Fibroblast of lung (primary cell): Measurements from ENCODE around the gene ARFGAP1. TPM values are rescaled to one million over a fixed set of nuclear protein-coding genes. Genes with fewer than 3 reads are reported as not detected.

Experiments
- DNase-seq, 2 donors: peaks; one replicate each; pipeline versions ENCODE4 v3.0.0 to v3.0.0-alpha.2; 2010; ENCODE audit warnings: low read depth in 2 of 2
- H2AFZ ChIP-seq: 2 replicates; pipeline ENCODE4 v1.5.1; 2012; ENCODE audit warnings: low read length, control low read depth, inconsistent platforms
- H3K27ac ChIP-seq: 2 replicates; pipeline ENCODE4 v1.5.1; 2011; ENCODE audit warnings: low read length, control low read depth; ENCODE audit not compliant: insufficient read depth
- H3K27me3 ChIP-seq: 2 replicates; pipeline ENCODE4 v1.5.1; 2011; ENCODE audit warnings: mild to moderate bottlenecking, low read length; ENCODE audit not compliant: control insufficient read depth, insufficient read depth
- H3K36me3 ChIP-seq: 2 replicates; pipeline ENCODE4 v1.5.1; 2011; ENCODE audit warnings: low read length; ENCODE audit not compliant: control insufficient read depth, insufficient read depth
- H3K4me1 ChIP-seq: 2 replicates; pipeline ENCODE4 v1.5.1; 2011; ENCODE audit warnings: low read length; ENCODE audit not compliant: control insufficient read depth, insufficient read depth; ENCODE audit errors: extremely low read depth
- H3K4me2 ChIP-seq: 2 replicates; pipeline ENCODE4 v1.5.1; 2011; ENCODE audit warnings: low read length, control low read depth; ENCODE audit not compliant: insufficient read depth; ENCODE audit errors: extremely low read depth
- H3K4me3 ChIP-seq, 4 experiments: fragments of 200-600 bp in 1 of 4; sonication (generic) in 1 of 4; replicated peaks in 1 of 4; 2 replicates each; pipeline ENCODE4 v1.5.1; 2011 to 2016; ENCODE audit warnings: low read length in 4 of 4, low read depth in 3 of 4, mild to moderate bottlenecking in 3 of 4, control low read depth in 2 of 4, inconsistent platforms in 1 of 4, mixed read lengths in 1 of 4; ENCODE audit not compliant: insufficient read depth in 1 of 4; ENCODE audit errors: control extremely low read depth in 1 of 4
- H3K79me2 ChIP-seq: 2 replicates; pipeline ENCODE4 v1.5.1; 2012; ENCODE audit warnings: mild to moderate bottlenecking, low read length, inconsistent platforms; ENCODE audit not compliant: control insufficient read depth, insufficient read depth
- H3K9ac ChIP-seq: 2 replicates; pipeline ENCODE4 v1.5.1; 2011; ENCODE audit warnings: mild to moderate bottlenecking, low read length, control low read depth; ENCODE audit not compliant: insufficient read depth
- H3K9me3 ChIP-seq: 2 replicates; pipeline ENCODE4 v1.5.1; 2012; ENCODE audit warnings: low read depth, low read length; ENCODE audit not compliant: control insufficient read depth, insufficient read depth
- H4K20me1 ChIP-seq: 2 replicates; pipeline ENCODE4 v1.5.1; 2011; ENCODE audit warnings: low read length; ENCODE audit not compliant: control insufficient read depth, insufficient read depth; ENCODE audit errors: extremely low read depth
- EZH2 ChIP-seq: IDR thresholded peaks from 2 replicates; pipeline ENCODE4 v1.5.1; 2012; ENCODE audit warnings: low read length, control low read depth, mild to moderate bottlenecking; ENCODE audit errors: missing control alignments
- polyA plus RNA-seq, 2 donors: library from polyadenylated mRNA; depleted of rRNA in 1 of 2; stranded (reverse) in 1 of 2; unstranded in 1 of 2; fragments of >200 nt; gene quantifications; 2 replicates each; pipeline ENCODE4 v1.2.1, GENCODE V29; 2011 to 2012; ENCODE audit warnings: missing spikeins in 1 of 2
- total RNA-seq: library from RNA; depleted of rRNA; stranded (reverse); fragments of >200 nt; gene quantifications from 2 replicates; pipeline ENCODE4 v1.2.1, GENCODE V29; 2014
- TF ChIP-seq, protein P1 (sequence below), 2 donors: IDR thresholded peaks in 1 of 2; conservative IDR thresholded peaks in 1 of 2; 1 replicate in 1 of 2; 2 replicates in 1 of 2; pipeline ENCODE4 v1.5.1; 2011 to 2012; ENCODE audit warnings: low read length in 2 of 2, control low read depth in 1 of 2, inconsistent platforms in 1 of 2, low read depth in 1 of 2, mild to moderate bottlenecking in 1 of 2

The ARFGAP1 gene
- total and polyA plus RNA-seq, 2 donors (not counting 1 experiment from before 2014, with no cell fraction given) = 37.6 to 42.9 TPM

DNA sequence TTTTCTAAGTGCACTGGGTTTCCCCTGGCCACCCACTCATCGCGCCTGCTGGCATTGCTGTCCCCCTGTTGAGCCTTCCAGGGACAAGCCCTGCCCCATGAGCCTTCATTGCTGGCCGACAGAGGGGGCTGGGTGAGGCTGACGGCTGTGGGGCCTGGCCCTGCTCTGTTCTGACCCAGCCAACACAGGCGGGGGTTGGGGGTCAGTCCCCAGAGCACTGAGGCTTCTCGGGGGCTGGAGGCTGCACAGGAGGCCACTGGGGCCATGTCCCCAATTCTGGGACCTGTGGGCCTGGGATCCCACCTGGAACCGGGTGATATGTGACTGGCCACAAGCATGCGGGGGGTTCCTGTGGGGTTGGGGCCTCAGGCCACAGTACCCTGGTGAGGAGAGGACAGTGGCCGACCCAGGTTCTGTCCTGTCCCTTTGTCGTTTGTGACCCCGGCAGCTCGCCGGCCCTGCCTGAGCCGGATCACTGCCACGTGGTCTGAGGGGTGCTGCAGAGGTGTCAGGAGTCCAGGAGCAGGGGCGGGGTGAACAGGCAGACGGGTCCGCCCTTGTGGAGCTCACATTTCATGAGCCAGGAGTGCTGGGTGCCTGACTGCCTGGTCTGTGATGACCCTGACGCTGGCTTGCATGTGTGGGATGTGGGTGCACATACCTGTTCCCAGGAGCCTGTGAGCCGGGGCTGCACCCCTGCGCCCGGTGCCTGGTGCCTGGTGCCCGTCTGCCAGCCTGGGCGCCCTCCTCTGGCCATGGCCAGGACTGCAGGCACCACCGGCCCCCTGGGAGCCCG lies 18.3 kb downstream of the ARFGAP1 start:
- Histone ChIP-seq H3K9me3 (no peaks in the 10 kb centered on the region), H4K20me1 (no peaks in the 10 kb centered on the region), H3K4me1 (no peaks in the 10 kb centered on the region), H3K27ac (no peak overlapping the region), H3K4me3 (no peak overlapping the region), H3K9ac (no peak overlapping the region), H3K4me2 (no peak overlapping the region), H3K36me3 (peaks cover 16% of the 10 kb centered on the region), H3K27me3 (peaks cover 6% of the 10 kb centered on the region), H3K79me2 (no peaks in the 10 kb centered on the region), H2AFZ (no peak overlapping the region)
- DNase-seq = peak; percentile 12 to 28
- TF ChIP-seq EZH2 = no peak
- TF ChIP-seq, protein P1, sequence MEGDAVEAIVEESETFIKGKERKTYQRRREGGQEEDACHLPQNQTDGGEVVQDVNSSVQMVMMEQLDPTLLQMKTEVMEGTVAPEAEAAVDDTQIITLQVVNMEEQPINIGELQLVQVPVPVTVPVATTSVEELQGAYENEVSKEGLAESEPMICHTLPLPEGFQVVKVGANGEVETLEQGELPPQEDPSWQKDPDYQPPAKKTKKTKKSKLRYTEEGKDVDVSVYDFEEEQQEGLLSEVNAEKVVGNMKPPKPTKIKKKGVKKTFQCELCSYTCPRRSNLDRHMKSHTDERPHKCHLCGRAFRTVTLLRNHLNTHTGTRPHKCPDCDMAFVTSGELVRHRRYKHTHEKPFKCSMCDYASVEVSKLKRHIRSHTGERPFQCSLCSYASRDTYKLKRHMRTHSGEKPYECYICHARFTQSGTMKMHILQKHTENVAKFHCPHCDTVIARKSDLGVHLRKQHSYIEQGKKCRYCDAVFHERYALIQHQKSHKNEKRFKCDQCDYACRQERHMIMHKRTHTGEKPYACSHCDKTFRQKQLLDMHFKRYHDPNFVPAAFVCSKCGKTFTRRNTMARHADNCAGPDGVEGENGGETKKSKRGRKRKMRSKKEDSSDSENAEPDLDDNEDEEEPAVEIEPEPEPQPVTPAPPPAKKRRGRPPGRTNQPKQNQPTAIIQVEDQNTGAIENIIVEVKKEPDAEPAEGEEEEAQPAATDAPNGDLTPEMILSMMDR (conservative IDR thresholded peaks at IDR 0.05 in 1 of 2, IDR thresholded peaks at IDR 0.05 in 1 of 2; ENCODE audit: low read depth in 1 of 2, low read length in 2 of 2) = peak; percentile 35 to 55

DNA sequence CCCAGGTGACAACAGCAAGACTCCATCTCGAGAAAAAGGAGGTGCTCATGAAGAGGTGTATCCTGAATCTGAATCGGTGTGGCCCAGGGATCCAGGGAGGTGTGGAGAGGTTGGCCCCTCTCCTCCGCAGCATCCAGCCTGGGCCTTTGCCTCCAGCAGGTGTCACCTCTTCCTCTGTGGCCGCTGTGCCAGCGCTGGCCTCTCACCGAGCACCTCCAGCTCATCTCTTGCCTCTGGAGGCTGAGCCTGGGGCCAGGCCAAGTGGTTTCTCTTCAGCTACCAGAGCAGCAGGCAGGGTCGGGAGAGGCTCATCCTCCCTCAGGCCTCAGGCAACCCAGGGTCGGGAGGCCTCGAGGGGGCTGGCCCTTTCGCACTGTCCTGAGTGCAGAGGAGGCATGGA lies 19.2 kb downstream of the ARFGAP1 start:
- no peak for TF ChIP-seq EZH2
- TF ChIP-seq, protein P1 (conservative IDR thresholded peaks at IDR 0.05 in 1 of 2, IDR thresholded peaks at IDR 0.05 in 1 of 2; ENCODE audit: low read depth in 1 of 2, low read length in 2 of 2) = no peak
- Histone ChIP-seq H3K9ac (no peak overlapping the region), H4K20me1 (no peaks in the 10 kb centered on the region), H3K27ac (no peak overlapping the region), H3K4me2 (no peak overlapping the region), H3K79me2 (no peaks in the 10 kb centered on the region), H3K9me3 (no peaks in the 10 kb centered on the region), H3K36me3 (peaks cover 14% of the 10 kb centered on the region), H3K4me3 (no peak overlapping the region), H3K4me1 (no peaks in the 10 kb centered on the region), H2AFZ (no peak overlapping the region), H3K27me3 (peaks cover 11% of the 10 kb centered on the region)
- DNase-seq = no peak

DNA sequence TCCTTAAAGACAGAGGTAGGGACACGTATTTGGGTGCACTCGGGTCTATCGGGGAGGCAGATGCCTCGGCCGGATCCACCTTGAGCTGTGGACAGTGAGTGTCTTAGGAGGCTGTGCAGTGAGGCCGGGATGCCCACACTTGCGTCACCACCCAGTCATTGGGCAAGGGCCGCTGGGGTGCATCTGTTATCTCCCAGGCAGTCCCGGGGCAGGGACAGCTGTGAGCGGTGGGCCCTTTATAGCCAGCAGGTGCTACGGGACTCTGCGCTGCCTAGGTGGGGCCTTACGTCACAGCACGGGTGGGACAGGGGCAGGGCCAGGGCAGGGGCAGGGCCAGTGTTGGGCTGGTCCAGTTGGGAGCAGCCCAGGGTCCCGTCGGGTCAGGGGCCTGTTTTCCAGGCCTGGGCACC lies 19.7 kb downstream of the ARFGAP1 start:
- H3K4me2 ChIP-seq = no peak overlapping the region
- no peaks in the 10 kb centered on the region for H3K9me3 ChIP-seq
- TF ChIP-seq, protein P1 (conservative IDR thresholded peaks at IDR 0.05 in 1 of 2, IDR thresholded peaks at IDR 0.05 in 1 of 2; ENCODE audit: low read depth in 1 of 2, low read length in 2 of 2) = no peak
- no peak for TF ChIP-seq EZH2
- H3K4me3 ChIP-seq = no peak overlapping the region
- DNase-seq = no peak
- no peaks in the 10 kb centered on the region for H4K20me1 ChIP-seq
- H3K9ac ChIP-seq = no peak overlapping the region
- peaks cover 11% of the 10 kb centered on the region for H3K27me3 ChIP-seq
- H3K36me3 ChIP-seq = peaks cover 12% of the 10 kb centered on the region
- no peaks in the 10 kb centered on the region for H3K4me1 ChIP-seq
- no peaks in the 10 kb centered on the region for H3K79me2 ChIP-seq
- no peak overlapping the region for H3K27ac ChIP-seq
- no peak overlapping the region for H2AFZ ChIP-seq
